BLaER1 (cell line): ENCODE measurements around the gene BIN1.

Experiments used
- H3K27ac ChIP-seq: shearing (Covaris generic); formaldehyde crosslinking; 2 replicates; pipeline ENCODE4 v1.8.1; 2022
- H3K27me3 ChIP-seq: shearing (Covaris generic); formaldehyde crosslinking; 2 replicates; pipeline ENCODE4 v1.8.1; 2022
- H3K36me3 ChIP-seq: shearing (Covaris generic); formaldehyde crosslinking; 2 replicates; pipeline ENCODE4 v1.8.1; 2022
- H3K4me1 ChIP-seq: shearing (Covaris generic); formaldehyde crosslinking; 2 replicates; pipeline ENCODE4 v1.8.1; 2022
- H3K4me2 ChIP-seq: shearing (Covaris generic); formaldehyde crosslinking; 2 replicates; pipeline ENCODE4 v1.8.1; 2022
- H3K4me3 ChIP-seq: shearing (Covaris generic); formaldehyde crosslinking; 2 replicates; pipeline ENCODE4 v1.8.1; 2022
- H3K9ac ChIP-seq: shearing (Covaris generic); formaldehyde crosslinking; 2 replicates; pipeline ENCODE4 v1.8.1; 2022
- H3K9me3 ChIP-seq: shearing (Covaris generic); formaldehyde crosslinking; 2 replicates; pipeline ENCODE4 v1.8.1; 2022
- H4K20me1 ChIP-seq: shearing (Covaris generic); formaldehyde crosslinking; 2 replicates; pipeline ENCODE4 v1.8.1; 2022
- Cebpa-rat ChIP-seq: shearing (Covaris generic); IDR thresholded peaks from 2 replicates; pipeline ENCODE4 v1.8.1; 2022

Gene BIN1

GRCh38 chr2:127064642-127065250 lies 42.2 kb downstream of the BIN1 start:
- H4K20me1 ChIP-seq = peaks cover 96% of the 10 kb centered on the region
- no peaks in the 10 kb centered on the region for H3K27me3 ChIP-seq
- peak overlapping the region; percentile 82 for H3K27ac ChIP-seq
- H3K9ac ChIP-seq = peak overlapping the region; percentile 70
- peaks cover 77% of the 10 kb centered on the region for H3K36me3 ChIP-seq
- H3K4me1 ChIP-seq = peaks cover 96% of the 10 kb centered on the region
- TF ChIP-seq Cebpa-rat = no peak
- H3K4me3 ChIP-seq = 0 out of 2 replicates have a peak overlapping the region, but pooled peaks have one; percentile 7
- peak overlapping the region; percentile 88 for H3K4me2 ChIP-seq
- H3K9me3 ChIP-seq = no peaks in the 10 kb centered on the region

GRCh38 chr2:127063701-127064590 lies 43.0 kb downstream of the BIN1 start:
- H4K20me1 ChIP-seq = peaks cover 92% of the 10 kb centered on the region
- peak overlapping the region; percentile 70 for H3K9ac ChIP-seq
- no peak for TF ChIP-seq Cebpa-rat
- H3K36me3 ChIP-seq = peaks cover 77% of the 10 kb centered on the region
- no peak overlapping the region for H3K4me3 ChIP-seq
- peak overlapping the region; percentile 88 for H3K4me2 ChIP-seq
- H3K4me1 ChIP-seq = peaks cover 96% of the 10 kb centered on the region
- H3K9me3 ChIP-seq = no peaks in the 10 kb centered on the region
- no peaks in the 10 kb centered on the region for H3K27me3 ChIP-seq
- H3K27ac ChIP-seq = peak overlapping the region; percentile 82

GRCh38 chr2:127061375-127062273 lies 45.3 kb downstream of the BIN1 start:
- Histone ChIP-seq H3K27me3 (no peaks in the 10 kb centered on the region), H3K4me3 (peak overlapping the region; percentile 33; the same call in 1 of the 2 replicates), H3K9ac (peak overlapping the region; percentile 61), H4K20me1 (peaks cover 69% of the 10 kb centered on the region), H3K9me3 (no peaks in the 10 kb centered on the region), H3K4me1 (peaks cover 74% of the 10 kb centered on the region), H3K4me2 (peak overlapping the region; percentile 88), H3K27ac (peak overlapping the region; percentile 79), H3K36me3 (peaks cover 77% of the 10 kb centered on the region)
- TF ChIP-seq Cebpa-rat = no peak

- H4K20me1 ChIP-seq = peaks cover 57% of the 10 kb centered on the region
- peak overlapping the region; percentile 62; the same call in 1 of the 2 replicates for H3K27ac ChIP-seq
- H3K4me2 ChIP-seq = 0 out of 2 replicates have a peak overlapping the region, but pooled peaks have one; percentile 12
- H3K9ac ChIP-seq = no peak overlapping the region
- H3K9me3 ChIP-seq = no peaks in the 10 kb centered on the region
- H3K36me3 ChIP-seq = peaks cover 81% of the 10 kb centered on the region
- peaks cover 62% of the 10 kb centered on the region for H3K4me1 ChIP-seq
- H3K27me3 ChIP-seq = no peaks in the 10 kb centered on the region
- no peak for TF ChIP-seq Cebpa-rat
- H3K4me3 ChIP-seq = no peak overlapping the region
Observed at GRCh38 chr2:127060264-127060945, 46.5 kb downstream of the BIN1 start.

- H3K27ac ChIP-seq = 0 out of 2 replicates have a peak overlapping the region, but pooled peaks have one; percentile 18
- peaks cover 89% of the 10 kb centered on the region for H3K36me3 ChIP-seq
- H3K4me1 ChIP-seq = peaks cover 61% of the 10 kb centered on the region
- no peaks in the 10 kb centered on the region for H3K9me3 ChIP-seq
- no peak for TF ChIP-seq Cebpa-rat
- H3K4me2 ChIP-seq = no peak overlapping the region
- H3K27me3 ChIP-seq = no peaks in the 10 kb centered on the region
- H3K9ac ChIP-seq = no peak overlapping the region
- H3K4me3 ChIP-seq = no peak overlapping the region
- H4K20me1 ChIP-seq = peaks cover 56% of the 10 kb centered on the region
Observed at GRCh38 chr2:127059559-127059958, 47.4 kb downstream of the BIN1 start.

GRCh38 chr2:127058954-127059252 lies 48.1 kb downstream of the BIN1 start:
- Histone ChIP-seq H3K4me1 (peaks cover 61% of the 10 kb centered on the region), H3K4me2 (no peak overlapping the region), H3K9ac (no peak overlapping the region; the same call in 1 of the 2 replicates), H3K4me3 (no peak overlapping the region), H3K9me3 (no peaks in the 10 kb centered on the region), H4K20me1 (peaks cover 56% of the 10 kb centered on the region), H3K27me3 (no peaks in the 10 kb centered on the region), H3K36me3 (peaks cover 92% of the 10 kb centered on the region), H3K27ac (no peak overlapping the region)
- TF ChIP-seq Cebpa-rat = no peak

- Histone ChIP-seq H3K4me3 (no peak overlapping the region), H3K9me3 (no peaks in the 10 kb centered on the region), H3K9ac (no peak overlapping the region), H3K27ac (no peak overlapping the region), H3K4me2 (no peak overlapping the region), H4K20me1 (peaks cover 56% of the 10 kb centered on the region), H3K4me1 (peaks cover 61% of the 10 kb centered on the region), H3K36me3 (peaks cover 92% of the 10 kb centered on the region), H3K27me3 (no peaks in the 10 kb centered on the region)
- TF ChIP-seq Cebpa-rat = no peak
Observed at GRCh38 chr2:127058246-127058953, 48.6 kb downstream of the BIN1 start.

- Histone ChIP-seq H3K36me3 (peaks cover 87% of the 10 kb centered on the region), H3K9me3 (no peaks in the 10 kb centered on the region), H3K4me2 (no peak overlapping the region), H3K27me3 (no peaks in the 10 kb centered on the region), H3K9ac (no peak overlapping the region), H3K4me1 (peaks cover 61% of the 10 kb centered on the region), H4K20me1 (peaks cover 57% of the 10 kb centered on the region), H3K27ac (no peak overlapping the region), H3K4me3 (no peak overlapping the region)
- no peak for TF ChIP-seq Cebpa-rat
Observed at GRCh38 chr2:127057371-127058245, 49.3 kb downstream of the BIN1 start.
